Keratinocyte (primary cell): ENCODE data around the gene SALL3.

ENCODE experiments used
- EZH2 ChIP-seq: IDR thresholded peaks from one replicate; pipeline ENCODE4 v1.6.1; 2012; ENCODE audit warnings: inconsistent platforms, mild to moderate bottlenecking, low read length, moderate library complexity
- TF ChIP-seq, protein P1 (sequence below), 3 experiments: IDR thresholded peaks in 1 of 3; conservative IDR thresholded peaks in 1 of 3; optimal IDR thresholded peaks in 1 of 3; 2 replicates in 2 of 3; 3 replicates in 1 of 3; pipeline versions ENCODE3 to v1.5.1; 2011; ENCODE audit warnings: low read length in 3 of 3, mild to moderate bottlenecking in 3 of 3, moderate library complexity in 2 of 3, control low read depth in 1 of 3, inconsistent platforms in 1 of 3; ENCODE audit not compliant: insufficient read depth in 2 of 3; ENCODE audit errors: extremely low read depth in 1 of 3

DNA sequence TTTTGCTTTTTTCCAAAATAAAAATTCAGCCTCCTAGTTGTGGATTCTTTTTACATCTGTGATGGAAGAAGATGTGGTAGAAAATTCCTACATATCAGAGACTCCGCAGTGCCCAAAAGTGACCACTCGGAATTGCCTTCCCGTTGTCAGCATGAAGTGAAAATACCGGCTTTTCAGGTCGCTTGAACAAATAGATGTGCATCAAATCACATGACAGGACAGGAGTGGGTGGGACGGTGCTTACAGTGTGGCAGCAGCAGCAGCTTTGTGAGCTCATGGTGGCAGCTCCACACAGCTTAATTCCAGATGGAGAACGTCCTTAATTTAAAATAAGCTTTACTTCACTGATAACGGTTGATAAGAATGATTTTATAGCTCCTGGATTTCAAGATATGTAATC, 20.3 kb downstream of the SALL3 start:
- TF ChIP-seq, protein P1, sequence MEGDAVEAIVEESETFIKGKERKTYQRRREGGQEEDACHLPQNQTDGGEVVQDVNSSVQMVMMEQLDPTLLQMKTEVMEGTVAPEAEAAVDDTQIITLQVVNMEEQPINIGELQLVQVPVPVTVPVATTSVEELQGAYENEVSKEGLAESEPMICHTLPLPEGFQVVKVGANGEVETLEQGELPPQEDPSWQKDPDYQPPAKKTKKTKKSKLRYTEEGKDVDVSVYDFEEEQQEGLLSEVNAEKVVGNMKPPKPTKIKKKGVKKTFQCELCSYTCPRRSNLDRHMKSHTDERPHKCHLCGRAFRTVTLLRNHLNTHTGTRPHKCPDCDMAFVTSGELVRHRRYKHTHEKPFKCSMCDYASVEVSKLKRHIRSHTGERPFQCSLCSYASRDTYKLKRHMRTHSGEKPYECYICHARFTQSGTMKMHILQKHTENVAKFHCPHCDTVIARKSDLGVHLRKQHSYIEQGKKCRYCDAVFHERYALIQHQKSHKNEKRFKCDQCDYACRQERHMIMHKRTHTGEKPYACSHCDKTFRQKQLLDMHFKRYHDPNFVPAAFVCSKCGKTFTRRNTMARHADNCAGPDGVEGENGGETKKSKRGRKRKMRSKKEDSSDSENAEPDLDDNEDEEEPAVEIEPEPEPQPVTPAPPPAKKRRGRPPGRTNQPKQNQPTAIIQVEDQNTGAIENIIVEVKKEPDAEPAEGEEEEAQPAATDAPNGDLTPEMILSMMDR (optimal IDR thresholded peaks at IDR 0.05 in 1 of 3, IDR thresholded peaks at IDR 0.05 in 1 of 3, conservative IDR thresholded peaks at IDR 0.05 in 1 of 3; ENCODE audit: extremely low read depth in 1 of 3, insufficient read depth in 2 of 3, low read length in 3 of 3): no peak
- no peak for TF ChIP-seq EZH2
